ENCODE results near the gene NR2F1. TPM values are rescaled to one million over a fixed set of nuclear protein-coding genes. Genes with fewer than 3 reads are reported as not detected.

Gene NR2F1
- total and polyA plus RNA-seq, 3 experiments from 2014 or later = not detected

GRCh38 chr5:93570294-93571113, 12.5 kb upstream of the NR2F1 start:
- Histone ChIP-seq H3K27ac (ENCODE audit: low read depth, low read length) (no peak overlapping the region), H3K4me1 (ENCODE audit: insufficient read depth, low read length) (peaks cover 12% of the 10 kb centered on the region), H3K27me3 (ENCODE audit: insufficient read depth, low read length, poor library complexity, severe bottlenecking) (peaks cover 64% of the 10 kb centered on the region), H3K9me3 (ENCODE audit: low read length) (no peaks in the 10 kb centered on the region), H3K36me3 (ENCODE audit: insufficient read depth, low read length) (no peaks in the 10 kb centered on the region), H3K4me3 (ENCODE audit: low read length) (no peak overlapping the region)
- Mint-ChIP-seq H3K27ac (peak overlapping the region in 2 of 8 donors; percentile 34 to 50), H3K4me1 (peaks cover 13 to 29% (median 18%) of the 10 kb centered on the region in 3 donors), H3K4me3 (peak overlapping the region in 6 of 7 donors; percentile 8 to 62 (median 35)), H3K27me3 (peaks cover 78 to 86% of the 10 kb centered on the region in 2 donors), H3K36me3 (peaks cover 0 to 1% (median 0%) of the 10 kb centered on the region in 3 donors), H3K9me3 (peaks cover 0 to 6% (median 3%) of the 10 kb centered on the region in 5 donors)
- POLR2A ChIA-PET = interaction anchor here (0.6 kb wide), 1 partner anchor 337 kb away, joined by 10 read pairs; no protein-coding TSS in a partner anchor
- DNase-seq = no peak
- CTCF ChIA-PET = no interaction called here

GRCh38 chr5:93571114-93571949, 11.7 kb upstream of the NR2F1 start:
- H3K4me1 Mint-ChIP-seq = peaks cover 16 to 29% (median 18%) of the 10 kb centered on the region in 3 donors
- ChIA-PET CTCF (interaction anchor here (0.7 kb wide), 2 partner anchors 27 to 36 kb away, joined by 3 read pairs; no protein-coding TSS in a partner anchor), POLR2A (interaction anchor here (0.6 kb wide), 1 partner anchor 337 kb away, joined by 10 read pairs; no protein-coding TSS in a partner anchor)
- H3K36me3 Mint-ChIP-seq = peaks cover 0 to 1% (median 0%) of the 10 kb centered on the region in 3 donors
- peak overlapping the region in 5 of 7 donors; percentile 5 to 57 (median 23) for H3K4me3 Mint-ChIP-seq
- peaks cover 81 to 88% of the 10 kb centered on the region in 2 donors for H3K27me3 Mint-ChIP-seq
- Histone ChIP-seq H3K4me3 (ENCODE audit: low read length) (no peak overlapping the region), H3K27ac (ENCODE audit: low read depth, low read length) (no peak overlapping the region), H3K27me3 (ENCODE audit: insufficient read depth, low read length, poor library complexity, severe bottlenecking) (peaks cover 66% of the 10 kb centered on the region), H3K4me1 (ENCODE audit: insufficient read depth, low read length) (peaks cover 12% of the 10 kb centered on the region), H3K9me3 (ENCODE audit: low read length) (no peaks in the 10 kb centered on the region), H3K36me3 (ENCODE audit: insufficient read depth, low read length) (no peaks in the 10 kb centered on the region)
- no peak for DNase-seq
- peaks cover 0 to 6% (median 3%) of the 10 kb centered on the region in 5 donors for H3K9me3 Mint-ChIP-seq
- H3K27ac Mint-ChIP-seq = peak overlapping the region in 3 of 8 donors; percentile 3 to 85 (median 15)

GRCh38 chr5:93572101-93572607, 10.9 kb upstream of the NR2F1 start:
- Histone ChIP-seq H3K4me3 (ENCODE audit: low read length) (no peak overlapping the region), H3K4me1 (ENCODE audit: insufficient read depth, low read length) (peaks cover 12% of the 10 kb centered on the region), H3K27me3 (ENCODE audit: insufficient read depth, low read length, poor library complexity, severe bottlenecking) (peaks cover 72% of the 10 kb centered on the region), H3K36me3 (ENCODE audit: insufficient read depth, low read length) (no peaks in the 10 kb centered on the region), H3K9me3 (ENCODE audit: low read length) (no peaks in the 10 kb centered on the region), H3K27ac (ENCODE audit: low read depth, low read length) (no peak overlapping the region)
- Mint-ChIP-seq H3K36me3 (peaks cover 0 to 1% (median 0%) of the 10 kb centered on the region in 3 donors), H3K4me1 (peaks cover 16 to 29% (median 18%) of the 10 kb centered on the region in 3 donors), H3K4me3 (peak overlapping the region in 4 of 7 donors; percentile 3 to 39 (median 16)), H3K27ac (peak overlapping the region in 2 of 8 donors; percentile 3 to 85), H3K27me3 (peaks cover 78 to 90% of the 10 kb centered on the region in 2 donors), H3K9me3 (peaks cover 0 to 6% (median 3%) of the 10 kb centered on the region in 5 donors)
- ChIA-PET POLR2A (no interaction called here), CTCF (interaction anchor here (0.7 kb wide), 2 partner anchors 26 to 35 kb away, joined by 3 read pairs; no protein-coding TSS in a partner anchor)
- no peak for DNase-seq

GRCh38 chr5:93572608-93573353, 10.2 kb upstream of the NR2F1 start:
- H3K27me3 Mint-ChIP-seq = peaks cover 77 to 90% of the 10 kb centered on the region in 2 donors
- H3K4me3 ChIP-seq (ENCODE audit: low read length) = no peak overlapping the region
- peaks cover 16 to 29% (median 18%) of the 10 kb centered on the region in 3 donors for H3K4me1 Mint-ChIP-seq
- peaks cover 12% of the 10 kb centered on the region for H3K4me1 ChIP-seq (ENCODE audit: insufficient read depth, low read length)
- H3K9me3 Mint-ChIP-seq = peaks cover 0 to 6% (median 3%) of the 10 kb centered on the region in 5 donors
- no peak overlapping the region for H3K27ac ChIP-seq (ENCODE audit: low read depth, low read length)
- peak overlapping the region in 2 of 7 donors; percentile 26 to 39 for H3K4me3 Mint-ChIP-seq
- peaks cover 0 to 1% (median 0%) of the 10 kb centered on the region in 3 donors for H3K36me3 Mint-ChIP-seq
- no peaks in the 10 kb centered on the region for H3K9me3 ChIP-seq (ENCODE audit: low read length)
- peaks cover 77% of the 10 kb centered on the region for H3K27me3 ChIP-seq (ENCODE audit: insufficient read depth, low read length, poor library complexity, severe bottlenecking)
- H3K36me3 ChIP-seq (ENCODE audit: insufficient read depth, low read length) = no peaks in the 10 kb centered on the region
- ChIA-PET CTCF (no interaction called here), POLR2A (no interaction called here)
- no peak for DNase-seq
- peak overlapping the region in 1 of 8 donors; percentile 51 for H3K27ac Mint-ChIP-seq

- no peaks in the 10 kb centered on the region for H3K36me3 ChIP-seq (ENCODE audit: insufficient read depth, low read length)
- CTCF ChIA-PET = no interaction called here
- H3K27ac ChIP-seq (ENCODE audit: low read depth, low read length) = no peak overlapping the region
- Mint-ChIP-seq H3K27me3 (peaks cover 81 to 92% of the 10 kb centered on the region in 2 donors), H3K36me3 (peaks cover 0 to 1% (median 0%) of the 10 kb centered on the region in 3 donors), H3K4me1 (peaks cover 16 to 32% (median 18%) of the 10 kb centered on the region in 3 donors), H3K4me3 (peak overlapping the region in 4 of 7 donors; percentile 13 to 68 (median 55)), H3K27ac (peak overlapping the region in 2 of 8 donors; percentile 34 to 51), H3K9me3 (peaks cover 0 to 6% (median 3%) of the 10 kb centered on the region in 5 donors)
- H3K27me3 ChIP-seq (ENCODE audit: insufficient read depth, low read length, poor library complexity, severe bottlenecking) = peaks cover 80% of the 10 kb centered on the region
- POLR2A ChIA-PET = no interaction called here
- H3K9me3 ChIP-seq (ENCODE audit: low read length) = no peaks in the 10 kb centered on the region
- no peak overlapping the region for H3K4me3 ChIP-seq (ENCODE audit: low read length)
- H3K4me1 ChIP-seq (ENCODE audit: insufficient read depth, low read length) = peaks cover 13% of the 10 kb centered on the region
- no peak for DNase-seq
These were observed 9.4 kb upstream of the NR2F1 start for GRCh38 chr5:93573354-93574351.

GRCh38 chr5:93574491-93575305, 8.3 kb upstream of the NR2F1 start:
- H3K4me1 ChIP-seq (ENCODE audit: insufficient read depth, low read length) = peaks cover 20% of the 10 kb centered on the region
- peaks cover 84% of the 10 kb centered on the region for H3K27me3 ChIP-seq (ENCODE audit: insufficient read depth, low read length, poor library complexity, severe bottlenecking)
- no peaks in the 10 kb centered on the region for H3K9me3 ChIP-seq (ENCODE audit: low read length)
- no peak for DNase-seq
- ChIA-PET POLR2A (no interaction called here), CTCF (no interaction called here)
- no peaks in the 10 kb centered on the region for H3K36me3 ChIP-seq (ENCODE audit: insufficient read depth, low read length)
- H3K27ac Mint-ChIP-seq = peak overlapping the region in 1 of 8 donors; percentile 43
- H3K36me3 Mint-ChIP-seq = peaks cover 0 to 1% (median 0%) of the 10 kb centered on the region in 3 donors
- no peak overlapping the region for H3K4me3 ChIP-seq (ENCODE audit: low read length)
- H3K9me3 Mint-ChIP-seq = peaks cover 0 to 6% (median 3%) of the 10 kb centered on the region in 5 donors
- H3K27ac ChIP-seq (ENCODE audit: low read depth, low read length) = no peak overlapping the region
- peaks cover 16 to 38% (median 19%) of the 10 kb centered on the region in 3 donors for H3K4me1 Mint-ChIP-seq
- peak overlapping the region in 1 of 7 donors; percentile 11 for H3K4me3 Mint-ChIP-seq
- H3K27me3 Mint-ChIP-seq = peaks cover 76 to 84% of the 10 kb centered on the region in 2 donors

All from CD8-positive, alpha-beta memory T cell (primary cell).